Esophagus (tissue), 2 donors: ENCODE results near the gene FNDC3B. TPM values are rescaled to one million over a fixed set of nuclear protein-coding genes. Genes with fewer than 3 reads are reported as not detected.

Experiments used
- H3K27ac ChIP-seq, 2 donors: one replicate each; pipeline ENCODE4 v1.5.1; 2013; ENCODE audit warnings: low read depth in 2 of 2, mild to moderate bottlenecking in 2 of 2, inconsistent platforms in 1 of 2, low read length in 1 of 2, moderate library complexity in 1 of 2
- H3K27me3 ChIP-seq, 2 donors: one replicate each; pipeline ENCODE4 v1.6.1; 2013; ENCODE audit warnings: low read length in 2 of 2, control low read depth in 1 of 2, mild to moderate bottlenecking in 1 of 2; ENCODE audit not compliant: insufficient read depth in 2 of 2, control insufficient read depth in 1 of 2
- H3K36me3 ChIP-seq, 2 donors: one replicate each; pipeline ENCODE4 v1.6.1; 2013; ENCODE audit warnings: low read length in 1 of 2; ENCODE audit not compliant: control insufficient read depth in 2 of 2, insufficient read depth in 2 of 2
- H3K4me1 ChIP-seq, 2 donors: one replicate each; pipeline ENCODE4 v1.6.1; 2013; ENCODE audit warnings: low read length in 1 of 2; ENCODE audit not compliant: control insufficient read depth in 2 of 2, insufficient read depth in 2 of 2
- H3K4me3 ChIP-seq, 2 donors: one replicate each; pipeline ENCODE4 v1.5.1; 2013; ENCODE audit warnings: low read length in 2 of 2, mild to moderate bottlenecking in 2 of 2, low read depth in 1 of 2, moderate library complexity in 1 of 2
- H3K9me3 ChIP-seq, 2 donors: one replicate each; pipeline ENCODE4 v1.6.1; 2013; ENCODE audit warnings: mild to moderate bottlenecking in 2 of 2, low read depth in 1 of 2, low read length in 1 of 2, moderate library complexity in 1 of 2; ENCODE audit not compliant: control insufficient read depth in 2 of 2, insufficient read depth in 1 of 2
- WGBS, 2 donors: extraction: QIAGEN DNeasy Blood & Tissue Kit; methylation state at CpG; one replicate each; pipeline ENCODE4 v1.1.7; 2013; 5-methylcytosine and 5-hydroxymethylcytosine counted together
- polyA plus RNA-seq, 2 donors: library from polyadenylated mRNA; stranded (reverse); fragments of 200-250 nt; gene quantifications; one replicate each; pipeline ENCODE4 v1.2.3, GENCODE V29; 2013
- donor health status: healthy with polysubstance abuse.
- donor health status: Bipolar disorder and iron deficiency.

The FNDC3B gene
- polyA plus RNA-seq, 2 donors = 2.8 to 3.3 TPM

DNA sequence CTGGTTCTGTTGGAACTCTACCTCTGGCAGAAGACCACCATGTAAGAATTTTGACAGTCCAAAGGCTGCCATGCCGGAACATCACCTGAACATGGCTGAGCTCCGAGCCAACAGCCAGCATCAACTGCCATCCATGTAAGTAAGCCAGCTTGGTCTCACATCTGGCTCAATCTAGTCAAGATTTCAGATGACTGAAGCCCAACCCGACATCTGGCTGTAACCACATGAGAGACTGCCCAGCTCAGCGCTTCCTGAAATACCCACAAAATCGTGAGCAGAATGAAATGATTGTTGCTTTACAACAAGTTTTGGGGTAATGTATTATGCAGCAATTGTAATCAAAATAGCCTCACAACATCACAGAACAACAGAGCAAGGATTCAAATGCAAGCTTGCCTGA is 375.9 kb downstream of the FNDC3B start:
- Histone ChIP-seq H3K4me1 (no peaks in the 10 kb centered on the region), H3K27me3 (peaks cover 0 to 2% of the 10 kb centered on the region in 2 donors), H3K36me3 (no peaks in the 10 kb centered on the region), H3K4me3 (no peak overlapping the region), H3K9me3 (no peaks in the 10 kb centered on the region), H3K27ac (no peak overlapping the region)
- 77 to 84% methylated on average over 5 of the region's 5 CpGs for WGBS, 2 donors

DNA sequence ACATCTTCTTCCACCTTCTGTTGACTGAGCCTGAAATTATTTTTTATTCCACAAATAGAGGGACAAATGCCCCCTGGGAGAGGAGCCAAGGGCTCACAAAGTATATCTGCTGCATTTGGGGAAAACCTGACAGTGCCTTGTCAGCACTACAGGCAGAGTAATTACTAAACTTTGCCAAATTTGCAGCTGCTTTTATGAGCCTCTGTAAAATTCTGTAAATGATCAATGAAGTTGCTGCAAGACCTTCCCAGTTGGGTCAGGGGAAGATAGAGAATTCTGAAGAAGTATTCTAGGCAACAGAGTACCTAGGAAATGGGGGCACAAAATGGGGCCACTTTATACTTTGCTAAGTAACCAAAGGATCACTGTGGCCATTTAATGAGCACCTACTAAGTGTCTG is 398.3 kb downstream of the FNDC3B start:
- Histone ChIP-seq H3K27ac (no peak overlapping the region), H3K4me1 (no peaks in the 10 kb centered on the region), H3K36me3 (no peaks in the 10 kb centered on the region), H3K4me3 (no peak overlapping the region), H3K27me3 (no peaks in the 10 kb centered on the region), H3K9me3 (peaks cover 0 to 2% of the 10 kb centered on the region in 2 donors)

DNA sequence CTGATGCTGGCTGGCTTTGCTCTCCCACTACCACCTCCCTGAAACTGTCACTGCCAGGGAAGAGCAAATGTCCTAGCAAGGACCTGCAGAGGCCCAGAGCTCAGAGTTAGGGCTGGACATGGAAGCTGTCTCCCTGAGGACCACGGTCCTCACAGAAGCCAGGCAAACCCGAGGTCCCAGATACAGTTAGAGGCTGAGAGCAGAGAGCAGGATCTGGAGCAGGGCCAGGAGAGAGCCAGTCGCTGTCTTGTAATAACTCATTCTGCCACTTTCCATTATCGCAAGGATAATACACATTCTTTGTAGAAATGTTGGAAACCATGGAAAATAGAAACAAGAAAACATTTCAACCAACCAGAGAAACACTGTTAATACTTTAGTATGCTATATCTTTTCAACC is 398.8 kb downstream of the FNDC3B start:
- Histone ChIP-seq H3K27me3 (no peaks in the 10 kb centered on the region), H3K27ac (no peak overlapping the region), H3K4me1 (no peaks in the 10 kb centered on the region), H3K36me3 (no peaks in the 10 kb centered on the region), H3K9me3 (no peaks in the 10 kb centered on the region), H3K4me3 (no peak overlapping the region)
- 51 to 57% methylated on average over 4 of the region's 4 CpGs for WGBS, 2 donors

DNA sequence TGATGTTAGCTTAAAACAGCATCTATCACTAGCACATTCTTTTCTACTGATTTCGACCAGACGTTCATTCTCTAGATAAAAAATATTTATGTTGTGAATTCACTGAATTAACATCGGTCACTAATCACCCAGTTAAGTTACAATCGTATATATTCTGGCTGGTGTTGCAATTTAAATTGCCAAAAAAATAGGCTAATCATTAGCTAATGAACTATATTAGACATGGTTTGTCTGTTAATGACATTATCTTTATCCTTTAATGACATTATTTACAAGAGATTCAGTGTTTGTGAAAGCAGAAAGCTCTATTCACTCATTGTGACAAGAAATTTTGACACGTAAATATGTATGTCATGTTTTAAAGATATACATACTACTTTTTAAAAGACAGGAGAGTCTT is 402.2 kb downstream of the FNDC3B start:
- no peaks in the 10 kb centered on the region for H3K27me3 ChIP-seq
- no peaks in the 10 kb centered on the region for H3K4me1 ChIP-seq
- 69 to 71% methylated on average over 5 of the region's 5 CpGs for WGBS, 2 donors
- H3K4me3 ChIP-seq = no peak overlapping the region
- H3K27ac ChIP-seq = no peak overlapping the region
- no peaks in the 10 kb centered on the region for H3K9me3 ChIP-seq
- H3K36me3 ChIP-seq = no peaks in the 10 kb centered on the region

DNA sequence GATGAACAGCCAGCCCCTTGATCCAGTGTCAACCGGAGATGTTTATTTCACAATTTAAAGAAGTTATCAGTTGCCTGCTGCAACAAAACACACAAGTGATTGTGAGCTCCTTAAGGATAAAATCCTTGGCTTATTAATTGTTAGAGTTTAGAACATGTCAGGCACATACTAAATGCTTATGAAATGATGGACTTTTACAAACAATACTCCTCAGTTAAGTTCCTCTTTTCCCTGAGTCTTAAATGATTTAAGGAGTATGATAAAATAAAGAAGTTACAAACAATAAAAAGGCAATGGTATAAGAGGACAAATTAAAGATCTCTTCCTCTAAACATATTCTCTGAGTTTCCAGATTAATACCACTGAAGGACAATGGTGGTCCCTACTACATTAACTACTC is 403.2 kb downstream of the FNDC3B start:
- Histone ChIP-seq H3K9me3 (peaks cover 0 to 2% of the 10 kb centered on the region in 2 donors), H3K36me3 (no peaks in the 10 kb centered on the region), H3K27me3 (peaks cover 0 to 4% of the 10 kb centered on the region in 2 donors), H3K27ac (no peak overlapping the region), H3K4me3 (no peak overlapping the region), H3K4me1 (peaks cover 0 to 2% of the 10 kb centered on the region in 2 donors)
- 71 to 88% methylated on average over 1 of the region's 1 CpG for WGBS, 2 donors

DNA sequence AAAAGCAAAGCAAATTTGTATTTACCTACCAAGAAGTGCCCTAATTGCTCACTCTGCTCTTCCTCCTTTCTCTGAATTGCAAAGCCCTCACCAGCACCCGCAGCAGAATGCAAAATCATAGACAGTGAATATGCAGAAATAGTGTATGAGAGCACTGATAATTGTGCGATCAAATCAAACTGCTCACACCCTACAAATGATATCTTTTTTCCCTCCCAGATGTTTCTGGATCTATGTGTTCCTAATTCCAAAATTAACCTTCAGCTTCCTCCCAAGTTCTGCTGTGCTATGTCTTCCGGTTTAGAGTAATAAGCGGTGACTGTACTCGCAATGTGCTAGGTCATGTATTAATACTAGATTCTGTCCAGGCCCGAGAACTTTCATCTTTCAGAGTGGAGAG is 405.4 kb downstream of the FNDC3B start:
- peaks cover 2 to 14% of the 10 kb centered on the region in 2 donors for H3K4me1 ChIP-seq
- no peak overlapping the region for H3K4me3 ChIP-seq
- no peaks in the 10 kb centered on the region for H3K36me3 ChIP-seq
- no peak overlapping the region for H3K27ac ChIP-seq
- WGBS, 2 donors = 79 to 85% methylated on average over 6 of the region's 6 CpGs
- peaks cover 0 to 13% of the 10 kb centered on the region in 2 donors for H3K9me3 ChIP-seq
- H3K27me3 ChIP-seq = peaks cover 4 to 14% of the 10 kb centered on the region in 2 donors

DNA sequence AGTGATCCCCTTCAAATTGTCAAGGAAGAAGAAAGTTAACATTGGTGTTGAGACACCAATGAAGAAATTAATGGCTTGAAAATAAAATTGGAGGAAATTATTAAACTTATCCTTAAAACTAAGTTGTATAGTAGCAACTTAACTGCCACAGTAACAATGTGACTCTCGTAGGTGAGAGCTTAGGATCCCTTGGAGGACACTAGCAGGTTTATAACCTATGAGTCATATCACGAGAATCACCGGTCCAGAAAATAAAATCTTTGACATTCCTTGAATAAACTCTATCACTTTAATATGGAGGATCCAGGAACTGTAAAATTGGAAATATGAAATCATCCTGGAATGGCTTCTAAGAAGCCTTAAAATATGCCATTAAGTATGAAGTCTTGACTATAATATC is 406.8 kb downstream of the FNDC3B start:
- 67 to 83% methylated on average over 3 of the region's 3 CpGs for WGBS, 2 donors
- peaks cover 4 to 14% of the 10 kb centered on the region in 2 donors for H3K27me3 ChIP-seq

DNA sequence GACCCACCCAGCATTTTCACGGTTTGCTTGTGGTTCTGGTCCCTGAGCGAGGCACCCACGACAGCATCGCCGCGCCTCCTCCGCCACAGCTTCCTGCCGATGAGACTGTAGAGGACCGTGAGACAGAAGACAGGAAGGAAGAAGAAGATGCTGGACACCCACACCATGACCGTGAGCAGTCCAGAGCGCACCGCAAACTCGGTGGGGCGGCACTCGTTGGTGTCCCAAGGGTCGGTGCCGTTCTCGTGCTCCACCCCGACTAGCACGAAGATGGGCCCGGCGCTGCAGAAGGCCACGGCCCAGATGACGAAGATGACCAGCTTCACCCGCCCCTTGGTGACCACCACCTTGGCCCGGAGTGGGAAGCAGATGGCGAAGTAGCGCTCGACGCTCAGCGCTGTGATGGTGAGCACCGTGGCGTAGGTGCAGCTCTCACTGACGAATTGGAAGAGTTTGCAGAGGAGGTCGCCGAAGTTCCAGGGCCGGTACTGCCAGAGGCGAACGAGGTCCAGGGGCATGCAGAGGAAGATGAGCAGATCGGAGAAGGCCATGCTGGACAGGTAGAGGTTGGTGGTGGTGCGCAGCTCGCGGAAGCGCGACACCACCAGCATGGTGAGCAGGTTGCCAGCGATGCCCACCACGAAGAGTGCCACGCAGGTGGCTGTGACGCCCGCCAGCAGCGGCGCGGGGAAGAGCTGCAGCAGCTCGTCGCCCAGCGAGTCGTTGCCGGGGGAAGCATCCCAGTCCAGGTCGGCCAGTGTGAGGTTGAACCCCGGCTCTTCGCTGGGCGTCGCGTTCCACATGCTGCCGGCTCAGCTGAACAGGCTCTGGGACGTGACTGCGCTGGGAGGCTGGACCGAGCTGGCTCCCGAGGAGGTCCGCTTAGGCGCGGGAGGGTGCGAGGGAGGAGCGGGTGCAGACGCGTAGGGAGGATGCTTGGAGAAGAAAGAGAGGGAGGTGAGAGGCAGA is 408.5 kb downstream of the FNDC3B start, which contains the start of gene GHSR:
Gene GHSR, minus strand, starts transcription at position 846 of the 969 bp plus-strand sequence. Its CDS starts 43 bp downstream, at position 803.
- WGBS, 2 donors = 11 to 12% methylated on average over 73 to 76 of the region's 76 CpGs
- Histone ChIP-seq H3K27me3 (peaks cover 4 to 14% of the 10 kb centered on the region in 2 donors), H3K36me3 (no peaks in the 10 kb centered on the region), H3K9me3 (peaks cover 0 to 13% of the 10 kb centered on the region in 2 donors), H3K27ac (no peak within 1 kb of the TSS), H3K4me1 (peaks cover 2 to 14% of the 10 kb centered on the region in 2 donors), H3K4me3 (no peak within 1 kb of the TSS)

More for the DNA sequence above, 406.8 kb downstream of the FNDC3B start:
- peaks cover 0 to 13% of the 10 kb centered on the region in 2 donors for H3K9me3 ChIP-seq
- H3K27ac ChIP-seq = no peak overlapping the region
- peaks cover 2 to 14% of the 10 kb centered on the region in 2 donors for H3K4me1 ChIP-seq
- no peak overlapping the region for H3K4me3 ChIP-seq
- H3K36me3 ChIP-seq = no peaks in the 10 kb centered on the region

DNA sequence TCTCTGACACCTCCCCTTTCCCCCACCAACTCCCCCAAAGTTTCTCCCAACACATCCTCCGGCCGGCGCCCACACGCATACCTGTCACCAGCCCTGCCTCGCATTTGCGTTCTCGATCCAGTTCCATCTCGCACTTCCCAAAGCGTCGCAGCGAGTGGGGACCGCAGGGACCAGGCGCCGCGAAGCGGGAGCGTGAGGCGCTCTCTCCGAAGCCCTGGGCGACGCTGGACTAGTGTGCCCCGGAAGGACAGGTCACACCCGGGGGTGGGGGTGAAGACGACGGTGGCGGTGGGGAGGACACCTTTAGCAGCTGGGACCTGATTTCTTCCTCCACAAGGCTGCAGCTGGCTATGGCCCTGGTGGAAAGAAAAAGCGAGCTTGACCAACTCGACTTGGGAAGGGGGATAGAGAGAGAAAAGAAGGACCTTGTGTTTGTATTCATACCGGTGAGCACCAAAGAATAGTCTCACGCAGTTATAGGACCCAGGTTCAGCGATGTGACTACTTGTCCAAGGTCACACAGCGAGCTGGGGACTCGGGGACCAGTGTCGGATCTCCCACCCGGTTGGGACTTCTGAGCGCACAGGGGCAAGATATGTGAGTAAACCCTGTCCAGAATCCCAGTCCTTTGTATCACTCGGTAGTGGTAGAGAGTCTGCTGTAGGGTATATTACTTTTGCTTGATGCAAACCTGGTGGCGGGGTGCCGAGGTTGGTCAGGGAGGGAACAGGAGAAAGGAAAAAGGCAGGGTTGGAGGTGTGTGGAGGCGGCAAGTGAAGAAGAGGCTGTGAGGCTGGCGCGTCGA is 409.5 kb downstream of the FNDC3B start:
- Histone ChIP-seq H3K9me3 (peaks cover 0 to 13% of the 10 kb centered on the region in 2 donors), H3K27me3 (peaks cover 4 to 14% of the 10 kb centered on the region in 2 donors), H3K4me1 (peaks cover 2 to 14% of the 10 kb centered on the region in 2 donors), H3K27ac (no peak overlapping the region), H3K4me3 (no peak overlapping the region), H3K36me3 (no peaks in the 10 kb centered on the region)
- 12% methylated on average over 43 of the region's 43 CpGs for WGBS, 2 donors
